Endodermal cell (in vitro differentiated cells): ENCODE data around the gene SLC16A3. TPM values are rescaled to one million over a fixed set of nuclear protein-coding genes. Genes with fewer than 3 reads are reported as not detected.
A peak's percentile ranks its signal among the peaks of the same experiment; 100 is the strongest.

Source experiments
- DNase-seq: peaks from one replicate; pipeline ENCODE4 v3.0.0-alpha.2; 2017
- H3K27ac ChIP-seq: 2 replicates; pipeline ENCODE4 v1.5.1; 2013; ENCODE audit warnings: mild to moderate bottlenecking, low read depth, low read length, moderate library complexity
- H3K27me3 ChIP-seq: 2 replicates; pipeline ENCODE4 v1.6.1; 2013; ENCODE audit warnings: mild to moderate bottlenecking, low read length, moderate library complexity; ENCODE audit not compliant: insufficient read depth, control insufficient read depth, poor library complexity, severe bottlenecking
- H3K36me3 ChIP-seq: 2 replicates; pipeline ENCODE4 v1.7.0; 2013; ENCODE audit warnings: mild to moderate bottlenecking, low read length, moderate library complexity; ENCODE audit not compliant: control insufficient read depth, insufficient read depth
- H3K4me1 ChIP-seq: one replicate; pipeline ENCODE4 v1.7.0; 2013; ENCODE audit warnings: low read length; ENCODE audit not compliant: control insufficient read depth, insufficient read depth
- H3K4me3 ChIP-seq: 2 replicates; pipeline ENCODE4 v1.5.1; 2013; ENCODE audit warnings: mild to moderate bottlenecking, low read length, moderate library complexity
- H3K9ac ChIP-seq: 2 replicates; pipeline ENCODE4 v1.6.1; 2013; ENCODE audit warnings: mild to moderate bottlenecking, low read length, moderate library complexity; ENCODE audit not compliant: poor library complexity, severe bottlenecking; ENCODE audit errors: extremely low read depth
- H3K9me3 ChIP-seq: 2 replicates; pipeline ENCODE4 v1.6.1; 2013; ENCODE audit warnings: mild to moderate bottlenecking, low read length, moderate library complexity; ENCODE audit not compliant: control insufficient read depth
- H3K27ac Mint-ChIP-seq: 2 replicates; pipeline ENCODE4 v1.8.0; 2020; ENCODE audit warnings: mixed read lengths
- H3K27me3 Mint-ChIP-seq: 2 replicates; pipeline ENCODE4 v1.8.0; 2021; ENCODE audit warnings: mild to moderate bottlenecking, mixed read lengths; ENCODE audit not compliant: insufficient read depth
- H3K36me3 Mint-ChIP-seq: 2 replicates; pipeline ENCODE4 v1.8.0; 2020; ENCODE audit warnings: low read depth, mixed read lengths
- H3K4me1 Mint-ChIP-seq: 2 replicates; pipeline ENCODE4 v1.8.0; 2020; ENCODE audit warnings: mixed read lengths
- H3K4me3 Mint-ChIP-seq: 2 replicates; pipeline ENCODE4 v1.8.0; 2020; ENCODE audit warnings: mild to moderate bottlenecking, moderate library complexity, mixed read lengths
- H3K9me3 Mint-ChIP-seq: 2 replicates; pipeline ENCODE4 v1.8.0; 2020; ENCODE audit warnings: mild to moderate bottlenecking, mixed read lengths
- WGBS, 2 experiments: methylation state at CpG; one replicate each; pipeline versions ENCODE4 v1.1.5 to v1.1.7; 2013; ENCODE audit warnings: missing lambda C conversion rate in 2 of 2, mixed read lengths in 1 of 2; ENCODE audit not compliant: insufficient coverage in 1 of 2, insufficient read length in 1 of 2; 5-methylcytosine and 5-hydroxymethylcytosine counted together
- total RNA-seq, 2 donors: library from RNA; stranded (reverse); fragmentation: NEBNext Ultra II Directional in 1 of 2; extraction: Animal tissue kit (Norgen Biotek cat#: 25700) in 1 of 2; gene quantifications; 2 replicates in 1 of 2; 3 replicates in 1 of 2; pipeline ENCODE4 v1.2.1, GENCODE V29; 2021
- TF ChIP-seq, protein P1 (sequence below): fragments of 200-600 bp; sonication (generic); conservative IDR thresholded peaks from 2 replicates; pipeline ENCODE4 v1.5.0; 2021; ENCODE audit warnings: antibody characterized with exemption, mild to moderate bottlenecking

SLC16A3 gene
- total RNA-seq, 2 donors from 2014 or later: 31.8 to 39.7 TPM

DNA sequence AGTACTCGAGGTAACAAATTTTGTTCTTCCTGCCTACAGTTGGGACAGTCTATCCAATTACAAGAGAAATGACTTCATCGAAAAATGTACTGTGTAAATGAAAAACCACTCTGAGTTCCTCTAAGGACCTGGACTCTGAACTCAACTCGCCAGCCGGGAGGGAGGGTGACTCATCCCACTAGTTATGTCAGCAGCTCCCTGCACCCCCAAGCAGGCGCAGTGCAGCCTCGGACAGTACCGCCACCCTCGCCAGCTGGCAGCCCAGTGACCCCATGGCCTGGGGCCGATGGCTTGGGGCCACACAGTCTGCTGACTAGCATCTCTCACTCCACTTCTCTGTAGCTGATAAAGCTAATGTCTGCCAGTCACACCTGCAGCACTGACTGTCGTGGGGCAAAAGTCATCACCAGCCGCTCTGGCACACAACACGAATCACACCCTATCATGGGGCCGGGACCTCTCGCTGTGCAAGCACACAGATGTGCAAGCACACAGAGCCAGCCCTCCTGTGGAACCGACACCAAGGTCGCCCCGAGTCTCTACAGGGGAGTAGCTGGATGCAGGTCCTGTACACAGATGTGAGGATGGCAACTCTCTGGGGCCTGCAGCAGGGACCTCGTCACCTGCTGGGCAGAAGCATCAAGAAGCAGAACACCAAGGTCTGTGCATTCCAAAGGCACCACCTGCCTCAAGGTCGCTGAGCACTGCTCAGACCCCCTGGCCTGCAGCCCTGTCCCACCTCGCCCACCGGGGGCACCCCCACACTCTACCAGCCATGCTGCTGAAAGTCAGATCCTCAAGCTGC, 38.9 kb downstream of the SLC16A3 start:
- no peaks in the 10 kb centered on the region for H3K9me3 Mint-ChIP-seq
- Histone ChIP-seq H3K9ac (no peak overlapping the region), H3K9me3 (no peaks in the 10 kb centered on the region), H3K4me1 (peaks cover 30% of the 10 kb centered on the region), H3K4me3 (no peak overlapping the region), H3K27ac (no peak overlapping the region), H3K27me3 (no peaks in the 10 kb centered on the region), H3K36me3 (peaks cover 89% of the 10 kb centered on the region)
- H3K36me3 Mint-ChIP-seq: peaks cover 86% of the 10 kb centered on the region
- no peak for DNase-seq
- H3K27me3 Mint-ChIP-seq: no peaks in the 10 kb centered on the region
- 92 to 94% methylated on average over 13 to 21 of the region's 21 CpGs for WGBS, 2 experiments
- TF ChIP-seq, protein P1, sequence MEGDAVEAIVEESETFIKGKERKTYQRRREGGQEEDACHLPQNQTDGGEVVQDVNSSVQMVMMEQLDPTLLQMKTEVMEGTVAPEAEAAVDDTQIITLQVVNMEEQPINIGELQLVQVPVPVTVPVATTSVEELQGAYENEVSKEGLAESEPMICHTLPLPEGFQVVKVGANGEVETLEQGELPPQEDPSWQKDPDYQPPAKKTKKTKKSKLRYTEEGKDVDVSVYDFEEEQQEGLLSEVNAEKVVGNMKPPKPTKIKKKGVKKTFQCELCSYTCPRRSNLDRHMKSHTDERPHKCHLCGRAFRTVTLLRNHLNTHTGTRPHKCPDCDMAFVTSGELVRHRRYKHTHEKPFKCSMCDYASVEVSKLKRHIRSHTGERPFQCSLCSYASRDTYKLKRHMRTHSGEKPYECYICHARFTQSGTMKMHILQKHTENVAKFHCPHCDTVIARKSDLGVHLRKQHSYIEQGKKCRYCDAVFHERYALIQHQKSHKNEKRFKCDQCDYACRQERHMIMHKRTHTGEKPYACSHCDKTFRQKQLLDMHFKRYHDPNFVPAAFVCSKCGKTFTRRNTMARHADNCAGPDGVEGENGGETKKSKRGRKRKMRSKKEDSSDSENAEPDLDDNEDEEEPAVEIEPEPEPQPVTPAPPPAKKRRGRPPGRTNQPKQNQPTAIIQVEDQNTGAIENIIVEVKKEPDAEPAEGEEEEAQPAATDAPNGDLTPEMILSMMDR: peak; percentile 38
- H3K4me3 Mint-ChIP-seq: no peak overlapping the region
- peaks cover 41% of the 10 kb centered on the region for H3K4me1 Mint-ChIP-seq
- H3K27ac Mint-ChIP-seq: peak overlapping the region; percentile 74

DNA sequence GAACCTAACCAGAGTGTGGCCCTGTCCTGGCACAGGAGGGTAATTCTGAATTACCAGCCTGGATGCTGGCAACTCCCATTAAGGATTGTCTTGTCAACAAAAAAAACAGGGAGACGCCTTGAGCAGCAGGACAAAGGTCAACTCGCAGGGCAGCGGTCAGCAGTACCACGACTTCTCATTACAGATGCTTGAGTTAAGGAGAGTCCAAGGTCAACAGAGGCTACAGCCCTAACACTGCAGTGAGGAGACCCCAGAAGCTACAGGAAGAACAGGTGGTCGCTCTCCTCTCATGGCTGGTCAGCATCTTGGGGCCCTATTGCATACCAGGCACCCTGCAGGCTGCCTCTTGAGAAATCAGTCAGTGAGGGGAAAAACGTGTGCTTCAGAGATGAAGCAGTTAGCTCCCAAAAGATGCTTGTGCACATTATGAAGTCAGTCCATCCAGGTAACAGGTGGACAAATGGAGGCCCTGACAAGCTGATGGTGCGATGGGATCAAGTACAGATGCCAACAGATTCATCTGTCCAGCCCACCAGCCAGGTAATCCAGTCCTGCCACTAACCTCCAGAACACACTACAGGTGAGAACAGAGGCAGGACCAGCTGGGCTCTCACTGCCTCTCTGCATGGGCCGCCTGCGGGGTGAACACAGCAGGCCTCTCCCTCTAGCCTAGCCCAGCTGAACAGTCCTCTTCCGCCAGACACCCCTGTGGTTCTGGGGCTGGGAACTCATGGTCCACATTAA, 40.5 kb downstream of the SLC16A3 start:
- peaks cover 73% of the 10 kb centered on the region for H3K36me3 Mint-ChIP-seq

DNA sequence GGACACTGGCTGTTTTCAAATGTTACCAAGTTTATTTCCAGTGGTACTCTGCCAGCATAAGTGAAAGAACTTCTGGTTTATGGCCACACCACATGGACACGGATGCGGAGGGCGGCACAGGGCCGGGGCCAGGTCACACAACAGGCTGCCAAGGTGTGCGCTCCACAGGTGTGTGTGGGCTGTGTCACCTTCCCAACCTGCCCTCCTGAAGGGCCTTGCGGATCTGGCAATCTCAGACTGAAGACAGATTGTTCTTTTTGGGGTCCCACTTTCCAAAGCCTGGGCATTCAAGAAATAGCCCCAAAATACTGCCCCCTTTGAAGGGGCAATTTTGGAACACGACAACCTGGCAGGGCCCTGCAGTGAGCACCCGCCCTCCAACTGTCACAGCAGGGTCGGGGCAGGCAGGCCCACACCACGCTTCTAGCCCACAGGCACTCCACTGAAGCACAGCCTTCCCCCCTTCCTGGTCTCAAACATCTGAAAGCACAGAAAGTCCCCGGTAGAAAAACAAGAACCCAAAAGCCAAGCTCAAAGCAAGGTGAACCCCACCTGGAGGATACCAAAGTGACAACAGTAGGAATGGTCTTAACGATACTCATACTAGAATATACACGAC, 41.1 kb downstream of the SLC16A3 start:
- TF ChIP-seq, protein P1: no peak
- H3K9me3 ChIP-seq: no peaks in the 10 kb centered on the region
- H3K27me3 Mint-ChIP-seq: peaks cover 10% of the 10 kb centered on the region
- H3K9me3 Mint-ChIP-seq: no peaks in the 10 kb centered on the region
- peaks cover 67% of the 10 kb centered on the region for H3K36me3 Mint-ChIP-seq
- H3K4me1 Mint-ChIP-seq: peaks cover 41% of the 10 kb centered on the region
- H3K4me1 ChIP-seq: peaks cover 36% of the 10 kb centered on the region
- no peaks in the 10 kb centered on the region for H3K27me3 ChIP-seq
- WGBS, 2 experiments: 94 to 98% methylated on average over 12 to 13 of the region's 13 CpGs
- peak overlapping the region; percentile 52 for H3K27ac Mint-ChIP-seq
- H3K9ac ChIP-seq: no peak overlapping the region
- peak overlapping the region; percentile 29 for H3K4me3 Mint-ChIP-seq
- peaks cover 71% of the 10 kb centered on the region for H3K36me3 ChIP-seq
- peak overlapping the region; percentile 96 for H3K4me3 ChIP-seq
- no peak overlapping the region for H3K27ac ChIP-seq
- no peak for DNase-seq

More for the DNA sequence above, 40.5 kb downstream of the SLC16A3 start:
- Histone ChIP-seq H3K4me3 (no peak overlapping the region), H3K9me3 (no peaks in the 10 kb centered on the region), H3K27ac (no peak overlapping the region), H3K4me1 (peaks cover 36% of the 10 kb centered on the region), H3K36me3 (peaks cover 73% of the 10 kb centered on the region), H3K27me3 (no peaks in the 10 kb centered on the region), H3K9ac (no peak overlapping the region)
- peaks cover 41% of the 10 kb centered on the region for H3K4me1 Mint-ChIP-seq
- H3K27ac Mint-ChIP-seq: peak overlapping the region; percentile 64
- H3K9me3 Mint-ChIP-seq: no peaks in the 10 kb centered on the region
- WGBS, 2 experiments: 89 to 98% methylated on average over 10 of the region's 10 CpGs
- H3K4me3 Mint-ChIP-seq: no peak overlapping the region
- DNase-seq: no peak
- peaks cover 4% of the 10 kb centered on the region for H3K27me3 Mint-ChIP-seq
- TF ChIP-seq, protein P1: no peak
